Right lobe of liver (tissue), 6 donors: Measurements from ENCODE around the gene TRMO. TPM values are rescaled to one million over a fixed set of nuclear protein-coding genes. Genes with fewer than 3 reads are reported as not detected.
"Not testable (repeated sequence)": the region's sequence is repeated elsewhere in the genome, so short reads cannot be mapped to it uniquely, and the experiment has no call there.

Source experiments
- ATAC-seq, 4 donors: fragments of 200-7000 bp; cut with Tn5 transposase; one replicate each; pipeline ENCODE4 v1.9.1; 2020; ENCODE audit warnings: mild to moderate bottlenecking in 4 of 4, moderate library complexity in 4 of 4
- DNase-seq, 3 donors: peaks; one replicate each; pipeline ENCODE4 v3.0.0-alpha.2; 2020
- H3K27ac ChIP-seq, 3 donors: fragments of 200-600 bp; one replicate each; pipeline ENCODE4 v1.8.0; 2022
- H3K27me3 ChIP-seq, 2 donors: fragments of 200-600 bp; one replicate each; pipeline ENCODE4 v1.8.0; 2022
- H3K36me3 ChIP-seq, 4 donors: fragments of 200-600 bp; sonication (generic) in 1 of 4; one replicate each; pipeline versions ENCODE4 v1.5.1 to v1.8.0; 2017 to 2022; ENCODE audit warnings: control low read depth in 1 of 4
- H3K4me1 ChIP-seq, 4 donors: fragments of 200-600 bp; sonication (generic) in 1 of 4; one replicate each; pipeline versions ENCODE4 v1.5.1 to v1.8.0; 2017 to 2022; ENCODE audit warnings: control low read depth in 1 of 4
- H3K4me3 ChIP-seq, 3 donors: fragments of 200-600 bp; one replicate each; pipeline ENCODE4 v1.8.0; 2022
- H3K9me3 ChIP-seq, 4 donors: fragments of 200-600 bp; sonication (generic) in 1 of 4; one replicate each; pipeline versions ENCODE4 v1.5.1 to v1.8.0; 2017 to 2022; ENCODE audit warnings: control low read depth in 1 of 4
- CTCF ChIP-seq, 4 donors: fragments of 200-600 bp in 3 of 4; fragments of 450-650 bp in 1 of 4; IDR thresholded peaks; one replicate each; pipeline versions ENCODE4 v1.5.1 to v1.8.0; 2016 to 2022; ENCODE audit warnings: antibody characterized with exemption in 4 of 4, mild to moderate bottlenecking in 2 of 4
- POLR2A ChIP-seq: fragments of 450-650 bp; IDR thresholded peaks from one replicate; pipeline ENCODE4 v1.6.1; 2017; ENCODE audit warnings: antibody characterized with exemption, mild to moderate bottlenecking
- WGBS: methylation state at CpG from one replicate; pipeline ENCODE4 v1.1.6; 2018; ENCODE audit warnings: low coverage, low lambda C conversion rate; ENCODE audit not compliant: insufficient coverage; ENCODE audit errors: missing lambda C conversion rate; 5-methylcytosine and 5-hydroxymethylcytosine counted together
- intact Hi-C, 2 donors: fragments of 100-400 bp; cut with DNase I; formaldehyde crosslinking; loops; one replicate each; pipeline versions ENCODE4 v1.11.2 to v1.14.1; 2022
- total RNA-seq, 6 experiments: library from RNA; depleted of rRNA in 2 of 6; stranded (reverse); fragments of >200 nt in 2 of 6; fragmentation: NEBNext Ultra II Directional in 3 of 6; extraction: Animal tissue kit (Norgen Biotek cat#: 25700) in 3 of 6; gene quantifications; one replicate each; pipeline versions ENCODE4 v1.1.0 to v1.2.4, GENCODE V29; 2016 to 2023
- donor health status: DM: no; HTN: yes; CAD: no.
- donor health status: DM: no; HTN: no; CAD: no.
- donor health status: DM: no; HTN: no; CAD: no.
- donor health status: DM: no; HTN: yes; CAD: no.
- donor health status: DM: no; HTN: yes; CAD: no.

Gene TRMO
- total RNA-seq, 6 experiments from 2014 or later, result 5.7 to 14.7 (median 8.3) TPM

- intact Hi-C loops, result no loop called here
- no peak for TF ChIP-seq CTCF (IDR thresholded peaks at IDR 0.05)
- 75% methylated on average over 1 of the region's 2 CpGs for WGBS
- H3K4me1 ChIP-seq, result no peaks in the 10 kb centered on the region
- no peak for ATAC-seq
- H3K9me3 ChIP-seq, result no peaks in the 10 kb centered on the region
- H3K27me3 ChIP-seq, result no peaks in the 10 kb centered on the region
- no peak overlapping the region for H3K27ac ChIP-seq
- no peak for DNase-seq
- H3K4me3 ChIP-seq, result no peak overlapping the region
- H3K36me3 ChIP-seq, result no peaks in the 10 kb centered on the region
These were observed 40.9 kb upstream of the TRMO start for GRCh38 chr9:97963232-97963631.

- H3K27ac ChIP-seq, result no peak overlapping the region
- DNase-seq (no peak), ATAC-seq (no peak)
- H3K4me3 ChIP-seq, result no peak overlapping the region
- H3K27me3 ChIP-seq, result no peaks in the 10 kb centered on the region
- 78% methylated on average over 5 of the region's 5 CpGs for WGBS
- no peaks in the 10 kb centered on the region for H3K9me3 ChIP-seq
- no peaks in the 10 kb centered on the region for H3K36me3 ChIP-seq
- no peaks in the 10 kb centered on the region for H3K4me1 ChIP-seq
- no peak for TF ChIP-seq POLR2A
- no peak for TF ChIP-seq CTCF (IDR thresholded peaks at IDR 0.05)
- intact Hi-C loops, result no loop called here
These were observed 40.3 kb upstream of the TRMO start for GRCh38 chr9:97962575-97962974.

GRCh38 chr9:97962136-97962535 lies 39.8 kb upstream of the TRMO start:
- no peak for DNase-seq
- Histone ChIP-seq H3K9me3 (no peaks in the 10 kb centered on the region), H3K4me3 (no peak overlapping the region), H3K36me3 (no peaks in the 10 kb centered on the region), H3K27ac (no peak overlapping the region), H3K27me3 (no peaks in the 10 kb centered on the region), H3K4me1 (no peaks in the 10 kb centered on the region)
- intact Hi-C loops, result no loop called here
- TF ChIP-seq POLR2A, result no peak
- TF ChIP-seq CTCF (IDR thresholded peaks at IDR 0.05), result no peak
- WGBS, result 79% methylated on average over 4 of the region's 4 CpGs
- no peak for ATAC-seq

GRCh38 chr9:97961361-97961760 lies 39.1 kb upstream of the TRMO start:
- H3K27me3 ChIP-seq, result no peaks in the 10 kb centered on the region
- H3K36me3 ChIP-seq, result no peaks in the 10 kb centered on the region
- ATAC-seq (no peak), DNase-seq (no peak)
- no peak for TF ChIP-seq CTCF (IDR thresholded peaks at IDR 0.05)
- TF ChIP-seq POLR2A, result no peak
- H3K4me1 ChIP-seq, result no peaks in the 10 kb centered on the region
- H3K4me3 ChIP-seq, result no peak overlapping the region
- intact Hi-C loops, result no loop called here
- WGBS, result 60% methylated on average over 2 of the region's 2 CpGs
- H3K9me3 ChIP-seq, result no peaks in the 10 kb centered on the region
- H3K27ac ChIP-seq, result no peak overlapping the region

GRCh38 chr9:97960678-97961328 lies 38.5 kb upstream of the TRMO start:
- DNase-seq, H3K4me1 ChIP-seq, ATAC-seq, H3K9me3 ChIP-seq, H3K36me3 ChIP-seq, H3K27ac ChIP-seq, intact Hi-C loops, H3K27me3 ChIP-seq, H3K4me3 ChIP-seq: not testable (repeated sequence)
- 81% methylated on average over 8 of the region's 9 CpGs for WGBS
